HT-29 (cell line): ENCODE results near the gene COBLL1. TPM values are rescaled to one million over a fixed set of nuclear protein-coding genes. Genes with fewer than 3 reads are reported as not detected.
A peak's percentile ranks its signal among the peaks of the same experiment; 100 is the strongest.

Experiments
- DNase-seq: peaks from one replicate; pipeline ENCODE4 v3.0.0-alpha.2; 2015; ENCODE audit warnings: low spot score
- total RNA-seq: library from RNA; depleted of rRNA; stranded (reverse); fragments of >200 nt; shearing (Covaris generic); gene quantifications from 2 replicates; pipeline ENCODE4 v1.2.3, GENCODE V29; 2014

COBLL1 gene
- total RNA-seq, 1 experiment from 2014 or later, result 12.4 TPM

GRCh38 chr2:164757934-164758695 lies 83.5 kb downstream of the COBLL1 start:
- peak; percentile 74 for DNase-seq

- DNase-seq, result peak; percentile 31
Observed at GRCh38 chr2:164756773-164757172, 84.8 kb downstream of the COBLL1 start.

DNA sequence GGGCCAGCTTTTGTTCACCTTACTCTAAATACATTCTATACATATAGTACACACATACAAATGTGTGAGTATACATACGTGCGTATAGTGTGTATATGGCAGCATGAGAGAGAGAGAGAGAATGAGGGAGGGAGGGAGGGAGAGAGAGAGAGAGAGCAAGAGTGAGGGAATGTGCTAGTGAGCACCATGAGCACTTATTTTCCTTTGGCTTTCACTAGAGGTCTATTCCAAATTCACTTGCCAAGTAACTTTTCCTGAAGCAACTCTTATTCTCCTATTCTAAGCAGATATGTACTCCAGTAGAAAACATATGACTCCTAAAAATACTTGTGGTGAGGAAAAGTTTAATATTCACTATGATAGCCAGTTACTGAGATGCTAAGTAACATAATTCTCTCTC lies 85.7 kb downstream of the COBLL1 start:
- no peak for DNase-seq

GRCh38 chr2:164754157-164755093 lies 87.2 kb downstream of the COBLL1 start:
- no peak for DNase-seq

GRCh38 chr2:164752956-164753355 lies 88.7 kb downstream of the COBLL1 start:
- DNase-seq, result no peak

DNA sequence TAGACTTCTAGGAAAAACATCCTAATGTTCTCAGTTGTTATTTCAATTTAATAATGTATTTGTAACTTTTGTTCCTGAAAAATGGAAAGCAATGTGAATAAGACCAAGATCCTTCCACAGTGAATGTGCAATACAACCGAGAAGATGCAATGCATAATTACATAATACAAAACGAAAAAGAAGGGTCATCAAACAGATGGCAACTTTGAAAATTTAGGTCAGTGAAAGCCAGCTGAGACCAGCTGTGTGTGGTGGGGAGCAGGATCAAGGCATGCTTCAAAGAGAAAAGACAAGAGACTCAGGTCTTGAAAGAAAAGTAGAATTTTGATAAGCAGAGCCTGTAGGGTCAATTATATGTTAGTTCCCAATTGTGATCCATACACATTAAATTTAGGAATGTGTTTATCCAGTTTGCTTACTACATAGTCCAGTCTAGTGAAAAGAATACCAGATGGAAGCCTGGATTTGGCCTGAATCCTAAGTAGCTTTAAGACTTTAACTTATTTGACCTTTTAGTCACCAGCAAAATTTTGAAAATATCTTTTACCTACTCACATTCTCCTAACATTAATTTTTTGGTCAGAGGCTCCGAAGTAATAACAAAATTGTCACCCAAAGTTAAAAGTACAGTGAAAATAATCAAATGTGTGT lies 93.7 kb downstream of the COBLL1 start:
- no peak for DNase-seq

DNA sequence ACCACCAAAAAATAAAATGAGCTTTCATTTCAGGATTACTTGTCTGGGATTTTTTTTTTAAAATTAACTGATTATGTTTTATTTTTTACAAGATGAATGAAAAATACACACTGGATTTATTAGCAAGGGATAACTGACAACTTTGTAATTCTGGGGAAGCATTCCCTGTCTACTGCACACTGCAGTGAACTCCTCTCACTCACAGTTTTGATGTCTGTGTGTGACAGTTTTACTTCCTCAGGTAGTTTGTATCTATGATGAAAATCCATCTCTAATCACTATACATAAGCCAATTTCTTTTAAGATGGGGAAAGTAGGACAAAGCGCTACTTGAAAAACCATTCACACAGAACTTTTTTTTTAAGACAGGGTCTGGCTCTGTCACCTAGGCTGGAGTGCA lies 94.5 kb downstream of the COBLL1 start:
- no peak for DNase-seq

DNA sequence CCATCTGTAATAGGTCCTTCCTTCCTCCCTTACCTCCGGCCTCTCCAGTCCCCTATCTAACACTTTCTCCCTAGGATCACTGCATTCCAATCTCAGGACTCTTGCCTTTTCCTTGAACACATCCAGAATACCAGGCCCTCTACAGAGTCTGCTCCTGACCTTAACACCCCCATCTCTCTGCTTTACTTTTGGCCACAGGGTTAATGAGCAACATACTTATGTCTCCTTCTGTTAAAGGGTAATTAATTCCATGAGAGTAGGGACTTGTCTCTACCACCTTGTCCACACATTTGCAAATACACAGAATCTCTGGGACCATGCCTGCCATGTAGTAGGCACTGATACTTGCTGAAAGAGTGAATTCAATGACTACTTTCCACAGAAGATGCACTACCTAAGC lies 94.9 kb downstream of the COBLL1 start:
- DNase-seq, result no peak

DNA sequence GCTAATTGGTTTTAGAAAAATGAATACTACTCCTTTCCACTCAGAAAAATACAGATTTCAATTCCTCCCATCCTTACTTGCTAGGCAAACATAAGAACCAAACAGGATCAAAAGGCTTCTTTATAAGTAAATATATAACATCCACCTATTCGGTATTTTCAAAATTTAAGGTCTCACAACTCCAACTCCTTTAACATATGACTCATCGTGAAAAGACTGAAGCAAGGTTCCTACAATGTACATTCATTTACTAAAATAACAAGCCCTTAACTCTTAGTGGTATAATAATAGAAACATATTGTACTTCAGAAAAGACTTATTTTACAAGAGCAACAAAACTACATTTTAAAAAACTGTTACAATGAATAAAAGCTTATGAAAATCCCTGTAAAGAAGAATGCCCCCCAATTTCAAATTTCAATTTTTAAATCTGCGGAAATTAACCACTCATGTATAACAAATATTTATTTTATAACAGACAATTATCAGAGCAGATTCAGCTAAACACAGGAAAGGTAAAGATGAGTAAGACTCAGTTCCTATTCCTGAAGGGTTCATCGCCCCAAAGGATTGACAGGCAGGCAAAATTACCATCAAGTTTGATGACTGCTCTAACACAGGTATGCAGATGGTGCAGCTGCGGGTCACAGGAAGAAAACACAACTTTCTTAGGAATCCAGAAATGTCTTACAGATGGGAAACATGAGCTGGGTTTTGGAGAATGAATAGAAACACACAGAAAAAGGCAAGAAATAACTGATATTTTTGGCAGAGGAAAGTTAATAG lies 96.4 kb downstream of the COBLL1 start:
- no peak for DNase-seq

GRCh38 chr2:164742738-164743317 lies 98.8 kb downstream of the COBLL1 start:
- DNase-seq, result no peak

DNA sequence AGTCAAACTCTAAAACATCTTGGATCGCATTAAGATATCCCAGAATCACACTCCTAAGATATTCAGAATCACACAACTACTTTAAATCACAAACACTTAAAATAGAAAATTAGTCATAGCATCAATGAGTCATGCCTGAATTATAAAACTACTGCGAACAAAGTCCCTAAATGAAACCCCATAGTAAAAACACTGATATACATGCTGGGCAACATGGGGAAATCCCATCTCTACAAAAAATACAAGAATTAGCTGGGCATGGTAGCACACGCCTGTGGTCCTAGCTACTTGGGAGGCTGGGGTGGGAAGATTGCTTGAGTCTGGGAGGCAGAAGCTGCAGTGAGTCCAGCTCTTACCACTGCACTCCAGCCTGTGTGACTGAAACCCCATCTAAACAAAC lies 101.7 kb downstream of the COBLL1 start:
- DNase-seq, result peak; percentile 18

- peak; percentile 92 for DNase-seq
Observed at GRCh38 chr2:164737612-164738081, 104.0 kb downstream of the COBLL1 start.

- no peak for DNase-seq
Observed at GRCh38 chr2:164735309-164735919, 106.2 kb downstream of the COBLL1 start.

GRCh38 chr2:164734196-164734595 lies 107.4 kb downstream of the COBLL1 start:
- no peak for DNase-seq

DNA sequence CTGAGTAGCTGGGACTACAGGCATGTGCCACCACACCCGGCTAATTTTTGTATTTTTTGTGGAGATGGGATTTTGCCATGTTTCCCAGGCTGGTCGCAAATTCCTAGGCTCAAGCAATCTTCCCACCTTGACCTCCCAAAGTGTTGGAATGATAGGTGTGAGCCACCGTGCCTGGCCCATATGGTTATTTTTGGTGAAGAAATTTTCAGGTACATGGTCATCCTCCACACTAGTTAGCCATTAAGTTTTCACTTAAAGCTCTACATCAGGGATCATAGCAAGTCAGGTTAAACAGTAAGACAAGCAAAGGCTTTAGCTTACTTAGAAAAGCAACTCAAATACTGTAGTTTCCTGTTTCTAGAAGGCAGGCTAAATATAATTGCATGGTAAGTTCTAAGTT lies 116.1 kb downstream of the COBLL1 start:
- no peak for DNase-seq

DNA sequence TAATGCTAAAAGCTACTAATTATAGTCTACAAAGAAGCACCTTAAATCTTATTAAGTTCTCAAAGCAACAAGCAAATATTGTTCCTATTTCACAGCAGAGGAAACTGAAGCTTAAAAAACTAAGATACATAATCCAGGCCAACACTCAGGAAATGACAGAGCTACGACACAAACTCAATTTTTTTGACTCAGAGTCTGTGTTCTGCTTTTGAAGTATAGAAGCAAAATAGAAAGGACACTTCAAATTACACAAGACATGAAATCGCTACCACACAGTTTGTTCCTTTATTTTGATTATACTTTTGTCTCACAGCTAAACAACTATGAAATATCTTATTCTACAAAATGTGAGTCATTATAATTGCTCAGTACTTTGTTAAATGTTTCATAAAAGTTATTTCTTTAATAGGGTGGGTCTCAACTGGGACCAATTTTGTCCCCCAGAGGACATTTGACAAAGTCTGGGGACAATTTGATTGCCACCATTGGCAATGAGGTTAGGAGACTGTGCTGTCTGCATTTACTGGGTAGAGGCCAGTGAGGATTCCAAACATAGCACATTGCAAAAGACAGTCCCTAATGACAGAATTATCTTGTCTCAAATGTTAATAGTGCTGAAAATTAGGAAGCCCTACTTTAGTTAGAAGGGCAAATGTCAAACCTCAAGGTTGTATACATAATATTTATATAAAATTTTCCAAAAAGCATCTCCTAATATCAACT lies 118.8 kb downstream of the COBLL1 start:
- no peak for DNase-seq

DNA sequence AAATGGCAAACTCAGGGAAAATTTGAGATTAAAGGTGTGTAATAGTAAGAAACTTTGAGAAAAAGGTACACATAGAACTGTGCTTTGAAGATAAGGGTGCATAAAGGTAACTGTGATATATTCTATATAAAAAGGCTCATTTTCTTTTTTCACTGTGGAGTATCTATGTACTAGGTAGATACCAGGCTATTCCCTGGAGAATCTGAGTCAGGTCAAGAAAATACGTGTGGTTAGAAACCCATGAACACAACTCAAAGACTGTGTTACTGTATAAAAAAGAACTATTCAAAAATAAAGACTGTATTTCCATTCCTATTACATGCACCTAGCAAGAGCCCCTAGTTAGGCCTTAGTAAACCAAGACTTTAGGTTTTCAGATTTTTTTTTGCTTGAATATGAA lies 120.2 kb downstream of the COBLL1 start:
- DNase-seq, result no peak

DNA sequence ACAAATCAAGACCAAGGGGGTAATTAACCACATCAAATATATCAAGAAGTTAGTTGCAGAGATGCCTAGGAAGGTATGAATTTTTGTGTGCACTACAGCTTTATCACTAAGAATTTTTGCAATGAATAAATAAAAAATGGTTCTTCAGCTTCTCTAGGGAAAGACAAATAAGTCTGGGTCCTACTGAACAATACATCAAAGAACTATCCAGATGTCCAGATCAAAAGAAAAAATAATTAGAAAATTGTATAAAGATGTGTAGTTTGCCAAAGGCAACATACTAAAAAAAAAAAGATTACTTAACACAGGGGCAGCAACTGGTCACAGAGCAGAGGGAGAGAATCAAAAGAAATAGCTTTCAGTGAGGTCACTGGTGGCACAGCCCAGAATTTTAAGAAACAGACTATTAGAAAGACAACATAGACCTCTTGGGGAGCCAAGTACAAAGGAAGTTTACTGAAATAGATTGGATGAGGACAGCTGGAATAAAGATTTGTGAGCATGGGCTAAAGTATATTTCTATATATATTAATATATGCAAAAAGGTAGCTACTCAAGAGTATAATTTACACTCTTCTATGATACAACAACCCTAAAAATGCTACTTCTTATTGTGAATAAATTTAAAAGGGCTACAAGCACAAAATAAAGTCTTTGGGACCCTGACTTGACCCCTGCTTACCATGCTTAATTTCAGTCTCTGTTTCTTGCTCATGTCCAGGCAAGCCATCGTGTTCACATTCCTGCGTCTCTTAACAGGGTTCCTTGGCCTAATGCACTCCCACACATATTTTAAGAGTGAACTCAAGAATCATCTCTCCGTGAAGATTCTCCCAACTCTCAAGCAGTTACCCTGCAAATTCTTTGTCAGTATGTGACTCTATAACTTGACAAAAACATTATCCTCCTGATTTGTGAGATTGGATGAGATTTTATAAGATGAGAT lies 121.4 kb downstream of the COBLL1 start:
- no peak for DNase-seq
